Ishikawa (cell line): ENCODE measurements around the gene FIZ1.

ENCODE experiments used
- CEBPB ChIP-seq: IDR thresholded peaks from 2 replicates; pipeline ENCODE4 v1.6.1; 2012
- CREB1 ChIP-seq: IDR thresholded peaks from 2 replicates; pipeline ENCODE4 v1.6.1; 2012; ENCODE audit warnings: low read depth
- EGR1 ChIP-seq: IDR thresholded peaks from 2 replicates; pipeline ENCODE4 v1.6.1; 2012
- EP300 ChIP-seq: IDR thresholded peaks from 2 replicates; pipeline ENCODE4 v1.6.1; 2012; ENCODE audit warnings: borderline replicate concordance
- FOXM1 ChIP-seq: IDR thresholded peaks from 2 replicates; pipeline ENCODE4 v1.6.1; 2012; ENCODE audit warnings: low read depth, borderline replicate concordance
- MAX ChIP-seq: IDR thresholded peaks from 2 replicates; pipeline ENCODE4 v1.6.1; 2012
- NFIC ChIP-seq: IDR thresholded peaks from 2 replicates; pipeline ENCODE4 v1.6.1; 2012
- RAD21 ChIP-seq: IDR thresholded peaks from 2 replicates; pipeline ENCODE4 v1.6.1; 2012; ENCODE audit warnings: low read depth
- REST ChIP-seq: IDR thresholded peaks from 2 replicates; pipeline ENCODE4 v1.6.1; 2012; ENCODE audit warnings: low read depth, mild to moderate bottlenecking
- TAF1 ChIP-seq: IDR thresholded peaks from 2 replicates; pipeline ENCODE4 v1.6.1; 2012; ENCODE audit warnings: low read depth, mild to moderate bottlenecking
- TCF12 ChIP-seq: IDR thresholded peaks from 2 replicates; pipeline ENCODE4 v1.6.1; 2012; ENCODE audit warnings: low read depth
- TEAD4 ChIP-seq: IDR thresholded peaks from 2 replicates; pipeline ENCODE4 v1.6.1; 2012
- USF1 ChIP-seq: IDR thresholded peaks from 2 replicates; pipeline ENCODE4 v1.6.1; 2012
- YY1 ChIP-seq: IDR thresholded peaks from 2 replicates; pipeline ENCODE4 v1.6.1; 2012; ENCODE audit warnings: low read depth
- ZBTB7A ChIP-seq: IDR thresholded peaks from 2 replicates; pipeline ENCODE4 v1.6.1; 2012; ENCODE audit warnings: low read depth

Gene FIZ1

GRCh38 chr19:55645512-55645881 lies 46.2 kb upstream of the FIZ1 start:
- TF ChIP-seq EGR1 (no peak), RAD21 (no peak), ZBTB7A (no peak), NFIC (no peak), CEBPB (no peak), EP300 (no peak), USF1 (no peak), FOXM1 (no peak), MAX (no peak)

GRCh38 chr19:55644842-55645511 lies 45.7 kb upstream of the FIZ1 start:
- TF ChIP-seq YY1 (0 out of 2 replicates have a peak, but pooled peaks have one; percentile 32), TCF12 (peak; percentile 74), REST (no peak), TAF1 (0 out of 2 replicates have a peak, but pooled peaks have one; percentile 28), EGR1 (peak; percentile 38; the same call in 1 of the 2 replicates), TEAD4 (peak; percentile 33; the same call in 1 of the 2 replicates), NFIC (peak; percentile 73), RAD21 (no peak), CREB1 (no peak), EP300 (peak; percentile 47; the same call in 1 of the 2 replicates), MAX (peak; percentile 70), CEBPB (no peak), FOXM1 (no peak), USF1 (no peak), ZBTB7A (no peak)

- TF ChIP-seq MAX (no peak), ZBTB7A (peak; percentile 38; the same call in 1 of the 2 replicates)
Measured at GRCh38 chr19:55644191-55644833, 45.0 kb upstream of the FIZ1 start.

- TF ChIP-seq FOXM1, result no peak
- TF ChIP-seq YY1, result no peak
- TF ChIP-seq NFIC, result no peak
- no peak for TF ChIP-seq TEAD4
- TF ChIP-seq CREB1, result no peak
- no peak for TF ChIP-seq EGR1
- TF ChIP-seq REST, result no peak
- TF ChIP-seq MAX, result no peak
- no peak for TF ChIP-seq RAD21
- no peak for TF ChIP-seq CEBPB
- no peak; the same call in 1 of the 2 replicates for TF ChIP-seq ZBTB7A
- TF ChIP-seq EP300, result no peak
- no peak for TF ChIP-seq USF1
- no peak for TF ChIP-seq TAF1
- no peak for TF ChIP-seq TCF12
Measured at GRCh38 chr19:55643887-55644176, 44.5 kb upstream of the FIZ1 start.
